GM18907 (cell line): ENCODE results near the gene BTN1A1.
"Not testable (repeated sequence)": the region's sequence is repeated elsewhere in the genome, so short reads cannot be mapped to it uniquely, and the experiment has no call there.

Source experiments
- ATAC-seq: cut with Tn5 transposase; IDR thresholded peaks from one replicate; pipeline ENCODE4 v1.9.1; 2021; ENCODE audit warnings: mild to moderate bottlenecking, moderate library complexity; ENCODE audit not compliant: unreplicated experiment

The BTN1A1 gene

DNA sequence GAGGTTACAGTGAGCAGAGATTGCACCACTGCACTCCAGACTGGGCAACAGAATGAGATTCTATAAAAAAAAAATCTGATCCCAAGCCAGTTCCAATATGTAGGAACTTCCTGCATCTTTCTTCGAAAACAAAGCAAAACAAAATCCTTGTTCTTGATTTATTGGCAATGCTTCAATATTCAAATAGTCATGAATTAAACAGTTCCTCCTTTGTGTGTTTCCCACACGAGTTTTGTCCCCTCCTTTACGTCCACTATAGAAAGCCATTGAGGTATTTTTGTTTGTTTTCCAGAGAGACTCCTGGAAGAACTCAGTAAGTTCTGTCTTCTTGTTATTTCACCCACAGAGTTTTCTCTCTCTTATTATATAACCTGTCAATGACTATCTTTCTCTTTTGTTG lies 7.6 kb downstream of the BTN1A1 start:
- no peak for ATAC-seq

DNA sequence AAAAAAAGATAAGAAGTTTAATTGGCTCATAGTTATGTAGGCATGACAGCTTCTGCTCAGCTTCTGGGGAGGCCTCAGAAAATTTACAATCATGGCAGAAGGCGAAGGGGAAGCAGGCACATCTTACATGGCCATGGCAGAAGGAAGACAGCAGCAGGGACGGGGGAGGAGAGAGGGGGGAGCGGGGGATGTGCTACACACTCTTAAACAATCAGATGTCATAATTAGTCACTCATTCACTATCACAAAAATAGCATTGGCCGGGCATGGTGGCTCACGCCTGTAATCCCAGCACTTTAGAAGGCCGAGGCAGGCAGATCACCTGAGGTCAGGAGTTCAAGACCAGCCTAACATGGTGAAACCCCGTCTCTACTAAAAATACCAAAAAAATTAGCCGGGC lies 10.9 kb downstream of the BTN1A1 start:
- not testable (repeated sequence) for ATAC-seq

DNA sequence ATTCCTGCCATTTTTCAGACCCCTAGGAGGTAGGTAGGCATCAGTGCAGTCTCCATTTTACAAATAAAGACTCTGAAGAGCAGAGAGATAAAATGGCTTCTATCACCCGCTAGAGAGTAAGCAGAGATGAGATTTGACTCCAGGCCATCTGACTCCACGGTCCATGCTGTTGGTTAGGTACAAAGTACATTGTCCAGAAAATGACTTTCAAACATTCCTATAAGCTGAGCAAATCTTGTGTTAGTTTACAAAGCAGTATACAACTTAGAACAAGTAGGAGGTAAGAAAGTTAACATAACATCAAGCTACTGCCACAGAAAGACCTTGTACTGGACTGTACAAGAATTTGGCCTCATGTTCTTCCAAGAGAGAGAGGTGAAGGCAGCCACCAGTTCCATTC lies 14.9 kb downstream of the BTN1A1 start:
- no peak for ATAC-seq

DNA sequence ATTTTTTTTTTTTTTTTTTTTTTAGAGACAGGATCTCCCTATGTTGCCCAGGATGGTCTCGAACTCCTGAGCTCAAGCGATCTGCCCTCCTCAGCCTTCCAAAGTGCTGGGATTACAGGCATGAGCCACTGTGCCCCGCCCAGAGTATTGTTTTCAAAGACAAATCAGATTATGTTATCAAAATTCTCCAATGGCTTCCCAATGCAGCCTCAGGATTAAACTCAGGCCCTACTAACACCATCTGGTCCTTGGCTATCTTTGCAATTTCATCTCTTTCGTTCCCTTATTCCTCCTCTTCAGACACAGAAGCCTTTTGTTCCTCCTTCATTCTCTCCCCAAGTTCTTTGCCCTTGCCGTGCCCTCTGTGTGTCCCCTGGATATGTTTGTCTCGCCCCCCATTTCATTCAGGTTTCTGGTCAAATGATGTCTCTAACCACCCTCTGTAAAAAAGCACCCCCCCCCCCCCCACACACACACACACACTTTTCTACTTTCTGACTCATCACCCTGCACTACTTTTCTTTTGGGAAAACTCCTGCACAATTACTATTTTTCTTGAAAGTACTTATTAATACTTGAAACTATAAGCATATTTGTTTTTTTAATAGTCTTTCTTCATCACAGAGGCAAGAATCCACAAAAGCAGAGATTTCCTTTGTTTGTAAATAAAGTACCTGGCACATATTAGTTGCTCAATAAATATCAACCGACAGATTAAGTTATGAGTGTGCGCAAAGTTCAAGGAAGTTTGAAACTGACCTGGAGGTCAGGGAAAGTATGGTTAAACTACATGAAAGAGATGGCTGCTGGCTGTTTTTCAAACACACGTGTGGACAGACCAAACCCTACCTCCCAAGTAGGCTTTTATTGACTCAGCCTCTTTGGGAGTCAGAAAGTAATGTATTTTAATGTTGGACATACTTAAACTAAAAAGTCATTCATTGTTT lies 16.7 kb downstream of the BTN1A1 start:
- ATAC-seq, result no peak

DNA sequence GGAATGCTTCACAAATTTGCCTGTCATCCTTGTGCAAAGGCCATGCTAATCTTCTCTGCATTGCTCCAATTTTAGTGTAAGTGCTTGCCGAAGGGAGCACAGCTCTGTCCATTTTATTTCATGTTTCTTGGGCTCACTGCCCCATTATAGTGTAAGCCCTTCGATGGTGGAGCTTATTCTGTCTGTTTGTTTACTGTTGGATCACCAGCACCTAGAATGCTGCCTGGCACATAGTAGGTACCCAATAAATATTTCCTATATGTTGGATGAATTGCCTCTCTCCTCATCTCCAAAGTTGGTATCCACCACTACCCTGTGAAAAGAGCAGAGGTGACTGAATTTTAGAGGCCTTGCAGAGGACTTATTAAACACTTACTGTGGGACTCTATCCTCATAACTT lies 19.3 kb downstream of the BTN1A1 start:
- ATAC-seq, result no peak

DNA sequence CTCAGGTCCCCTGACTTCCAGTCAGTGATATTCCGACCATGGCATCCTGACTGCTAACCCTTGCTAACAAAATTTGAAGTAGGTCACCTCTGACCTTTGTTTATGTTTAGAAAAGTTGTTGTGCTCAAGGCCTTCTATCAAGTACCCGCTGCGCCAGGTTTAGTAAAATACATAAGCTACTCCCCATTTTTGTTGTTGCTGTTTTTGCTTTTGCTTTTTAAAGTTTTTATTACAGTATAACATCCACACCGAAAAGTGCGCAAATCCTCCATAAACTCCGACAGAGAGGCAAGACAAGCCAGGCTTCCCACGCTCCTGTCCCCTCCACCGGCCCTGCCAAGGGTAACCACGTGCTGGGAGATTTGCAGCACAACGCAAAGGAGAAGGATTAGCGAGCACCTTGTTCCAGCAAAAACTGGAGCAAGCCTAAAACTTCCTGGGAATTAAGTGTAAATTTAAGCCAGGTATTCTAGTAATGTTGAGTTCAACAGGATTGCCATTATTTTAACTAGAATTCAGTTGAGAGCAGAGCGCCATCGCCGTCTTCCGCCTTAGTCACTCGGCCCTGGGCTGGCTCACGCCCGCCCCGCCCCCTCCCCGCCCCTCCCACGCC lies 20.2 kb downstream of the BTN1A1 start:
- ATAC-seq, result peak; percentile 39

DNA sequence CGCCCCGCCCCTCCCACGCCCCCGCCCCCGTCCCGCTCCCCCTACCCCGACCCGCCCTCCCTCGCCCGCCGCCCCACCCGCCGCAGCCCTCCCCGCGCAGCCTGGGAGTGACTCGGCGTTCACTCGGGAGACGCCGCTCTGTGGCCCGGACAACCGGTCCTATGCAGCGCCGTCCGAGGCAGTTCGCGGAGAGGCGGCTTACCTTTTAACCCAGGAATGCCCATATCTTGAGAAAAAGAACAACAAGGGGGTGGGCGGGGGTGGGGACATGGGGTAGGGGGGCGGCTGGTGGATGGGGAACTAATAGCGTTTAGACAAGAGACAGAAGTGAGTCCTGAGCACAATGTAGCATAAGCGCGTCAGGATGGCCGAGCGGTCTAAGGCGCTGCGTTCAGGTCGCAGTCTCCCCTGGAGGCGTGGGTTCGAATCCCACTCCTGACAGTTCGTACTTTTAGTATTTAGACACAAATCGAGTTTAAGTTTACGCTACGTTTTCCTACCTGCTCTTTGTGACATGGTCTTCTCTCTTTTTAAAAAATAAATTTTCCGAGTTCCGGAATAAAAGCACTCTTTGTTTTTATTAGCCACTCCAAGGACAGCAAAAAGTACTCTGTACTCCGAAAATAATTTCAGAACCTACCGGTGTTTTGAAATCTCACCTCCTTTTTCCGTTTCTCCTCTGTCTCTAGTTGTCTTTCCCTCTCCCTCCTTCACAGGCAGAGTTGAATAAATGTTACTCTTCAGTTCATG lies 20.9 kb downstream of the BTN1A1 start:
- ATAC-seq, result peak; percentile 66

DNA sequence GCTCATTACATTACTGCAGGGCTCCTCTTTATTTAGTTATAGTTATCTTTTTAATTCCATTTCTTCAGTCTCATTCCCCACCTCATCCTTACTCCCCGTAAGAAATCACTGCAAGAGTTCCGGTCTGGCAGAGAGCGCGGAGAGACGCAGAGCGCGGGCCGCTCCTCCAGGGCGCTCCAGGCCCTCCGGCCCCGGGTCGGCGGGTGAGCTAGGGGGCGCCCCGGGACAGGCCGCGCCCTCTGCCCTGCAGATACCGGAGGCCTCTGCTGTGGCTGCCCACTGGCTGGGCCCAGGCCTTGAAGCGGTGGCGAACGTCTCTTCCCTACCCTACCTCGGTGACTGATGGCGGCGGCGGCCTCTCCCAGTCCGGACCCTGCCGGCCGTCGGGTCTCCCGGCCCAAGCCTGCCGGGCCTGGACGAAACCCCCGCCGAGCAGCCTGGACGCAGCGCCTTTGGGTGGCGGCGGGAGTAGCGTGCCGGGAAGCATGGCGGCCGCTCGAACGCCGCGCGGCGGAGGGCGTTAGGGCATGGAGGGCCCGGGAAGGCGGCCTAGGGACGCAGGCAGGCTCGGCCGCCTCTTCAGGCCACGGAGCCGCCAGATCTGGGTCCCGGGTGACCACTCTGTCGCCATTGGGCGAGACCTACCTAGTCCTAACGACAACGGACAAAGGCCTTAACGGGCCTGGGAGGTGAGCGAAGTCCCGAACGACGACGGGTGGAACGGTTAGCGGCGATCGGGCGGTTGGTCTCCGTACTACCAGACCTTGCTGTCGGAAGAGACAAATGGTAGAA lies 21.7 kb downstream of the BTN1A1 start:
- peak; percentile 82 for ATAC-seq

DNA sequence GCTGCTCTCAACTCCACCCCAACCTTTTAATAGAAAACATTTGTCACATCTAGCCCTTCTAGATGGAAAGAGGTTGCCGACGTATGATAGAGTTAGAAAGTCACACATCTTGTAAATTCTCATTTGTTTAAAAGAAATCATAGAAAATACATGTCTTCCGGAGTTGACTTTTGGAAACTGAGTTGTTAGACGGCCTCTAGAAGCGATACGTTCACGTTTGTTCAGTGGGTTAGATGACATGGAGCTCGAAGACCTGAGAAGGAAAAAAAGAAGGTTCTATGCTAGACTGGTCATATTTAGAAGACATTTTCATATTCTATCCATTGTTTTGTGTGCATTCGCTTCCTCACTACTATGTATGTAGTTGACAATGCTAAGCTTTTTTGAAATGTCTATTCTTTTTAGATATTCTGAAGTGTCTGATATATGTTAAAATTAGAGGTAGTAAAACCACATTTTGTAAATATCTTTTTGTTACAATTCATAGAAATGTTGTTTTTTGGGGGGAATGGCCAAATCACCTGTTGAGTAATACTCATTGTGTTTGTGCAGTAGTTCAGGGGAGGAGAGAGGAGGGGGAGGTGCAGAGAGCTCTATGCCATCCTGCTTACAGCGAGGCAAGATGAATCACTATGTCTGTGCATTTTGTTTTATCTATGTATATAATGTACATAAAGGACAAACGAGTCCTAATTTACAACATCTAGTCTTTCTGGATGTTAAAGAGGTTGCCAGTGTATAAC lies 22.6 kb downstream of the BTN1A1 start:
- not testable (repeated sequence) for ATAC-seq

DNA sequence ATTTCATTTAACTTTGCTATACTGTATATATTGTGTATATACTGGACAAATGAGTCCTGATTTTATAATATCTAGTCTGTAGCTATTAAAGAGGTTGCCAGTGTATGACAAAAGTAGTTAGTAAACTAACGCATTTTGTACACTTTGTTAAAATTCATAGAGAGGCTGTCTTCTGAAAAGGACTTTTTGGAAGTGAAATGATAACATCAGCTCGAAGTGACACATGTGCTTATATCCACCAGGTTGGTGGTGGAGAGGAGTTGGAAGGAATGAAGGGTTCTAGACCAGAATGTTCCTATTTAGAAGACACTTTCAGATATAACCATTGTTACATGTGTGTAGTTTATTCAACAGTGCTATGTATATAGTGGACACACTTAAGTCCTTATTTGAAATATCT lies 24.2 kb downstream of the BTN1A1 start:
- not testable (repeated sequence) for ATAC-seq

DNA sequence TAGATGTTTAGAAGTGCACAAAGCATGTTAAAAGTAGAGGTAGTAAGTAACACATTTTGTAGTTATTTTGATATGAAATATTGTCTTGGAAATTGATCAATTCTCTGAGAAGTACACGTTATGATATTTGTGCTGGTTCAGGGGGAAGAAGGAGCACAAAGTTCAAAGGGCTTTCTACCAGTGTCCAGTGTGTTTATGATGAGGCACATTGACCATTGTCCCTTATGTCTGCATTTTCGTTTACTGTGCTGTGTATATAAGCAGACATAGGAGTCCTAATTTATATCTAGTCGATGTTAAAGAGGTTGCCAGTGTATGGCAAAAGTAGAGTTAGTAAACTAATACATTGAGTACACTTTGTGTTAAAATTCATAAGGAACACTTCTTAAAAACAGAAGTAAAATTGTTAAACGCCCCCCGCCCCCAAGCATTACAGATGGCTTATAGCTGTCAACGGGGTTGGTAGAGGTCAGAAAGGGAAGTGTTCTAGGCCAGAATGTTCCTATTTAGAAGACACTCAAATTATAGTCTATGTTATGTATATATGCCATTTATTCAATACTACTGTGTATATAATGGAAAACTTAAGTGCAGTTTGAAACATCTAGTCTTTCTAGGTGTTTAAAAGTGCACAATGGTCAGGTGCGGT lies 24.7 kb downstream of the BTN1A1 start:
- no peak for ATAC-seq

DNA sequence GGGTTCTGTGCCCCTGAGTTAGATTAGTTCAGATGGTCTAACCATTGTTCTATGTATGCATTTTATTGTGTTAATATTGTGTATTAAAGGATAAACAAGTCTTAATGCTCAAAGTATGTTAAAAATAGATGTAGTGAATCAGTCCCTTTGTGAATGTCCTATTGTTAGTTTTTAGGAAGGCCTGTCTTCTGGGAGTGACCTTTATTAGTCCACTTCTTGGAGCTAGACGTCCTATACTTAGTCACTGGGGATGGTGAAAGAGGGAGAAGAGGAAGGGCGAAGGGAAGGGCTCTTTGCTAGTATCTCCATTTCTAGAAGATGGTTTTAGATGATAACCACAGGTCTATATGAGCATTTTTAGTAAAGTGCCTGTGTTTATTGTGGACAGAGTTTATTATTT lies 25.7 kb downstream of the BTN1A1 start:
- ATAC-seq, result no peak

DNA sequence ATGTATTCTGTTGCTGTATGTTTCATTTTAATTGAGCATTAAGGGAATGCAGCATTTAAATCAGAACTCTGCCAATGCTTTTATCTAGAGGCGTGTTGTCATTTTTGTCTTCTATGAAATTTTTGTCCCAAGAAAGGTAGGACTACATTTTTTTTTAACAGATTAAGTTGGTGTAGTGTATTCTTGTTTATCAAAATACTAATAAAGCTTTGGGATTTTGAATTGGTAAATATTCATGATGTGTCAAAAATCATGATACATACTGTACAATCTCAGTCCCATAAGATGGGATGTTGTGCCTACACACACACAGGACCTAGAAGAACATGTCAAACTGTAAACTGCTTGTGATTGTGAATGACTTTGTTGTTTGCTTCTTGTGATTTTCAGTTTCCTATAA lies 26.8 kb downstream of the BTN1A1 start:
- ATAC-seq, result no peak

DNA sequence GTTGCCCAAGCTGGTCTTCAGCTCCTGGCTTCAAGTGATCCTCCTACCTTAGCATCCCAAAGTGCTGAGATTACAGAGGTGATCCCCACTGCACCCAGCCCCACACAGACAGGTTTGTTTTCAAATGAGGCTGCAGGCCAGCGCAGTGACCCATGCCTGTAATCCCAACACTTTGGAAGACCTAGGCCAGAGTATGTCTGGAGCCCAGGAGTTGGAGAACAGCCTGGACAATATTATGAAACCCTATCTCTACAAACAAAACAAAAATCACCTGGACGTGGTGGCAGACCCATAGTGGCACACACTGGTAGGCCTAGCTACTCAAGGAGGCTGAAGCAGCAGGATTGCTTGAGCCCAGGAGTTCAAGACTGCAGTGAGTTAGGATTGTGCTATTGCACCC lies 30.1 kb downstream of the BTN1A1 start:
- ATAC-seq, result no peak

DNA sequence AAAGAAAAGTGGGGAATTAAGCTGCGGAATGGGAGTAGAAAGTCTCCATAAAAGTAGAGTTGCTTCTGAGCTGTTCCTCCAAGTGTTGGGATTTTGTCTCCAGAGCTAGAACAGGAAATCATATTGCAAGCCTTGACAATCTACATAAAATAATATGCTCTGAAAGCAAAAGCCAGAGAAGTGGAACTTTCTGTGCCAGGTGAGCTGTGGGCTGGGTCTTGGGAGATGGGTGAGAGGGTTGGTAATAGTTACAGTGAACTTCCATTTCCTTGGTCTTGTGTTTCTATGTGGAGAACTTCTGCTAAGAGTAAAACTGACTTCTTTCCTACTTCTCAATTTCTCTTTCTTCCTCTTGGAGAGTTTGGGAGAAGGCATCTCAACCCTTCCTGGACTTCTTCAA lies 31.8 kb downstream of the BTN1A1 start:
- no peak for ATAC-seq

DNA sequence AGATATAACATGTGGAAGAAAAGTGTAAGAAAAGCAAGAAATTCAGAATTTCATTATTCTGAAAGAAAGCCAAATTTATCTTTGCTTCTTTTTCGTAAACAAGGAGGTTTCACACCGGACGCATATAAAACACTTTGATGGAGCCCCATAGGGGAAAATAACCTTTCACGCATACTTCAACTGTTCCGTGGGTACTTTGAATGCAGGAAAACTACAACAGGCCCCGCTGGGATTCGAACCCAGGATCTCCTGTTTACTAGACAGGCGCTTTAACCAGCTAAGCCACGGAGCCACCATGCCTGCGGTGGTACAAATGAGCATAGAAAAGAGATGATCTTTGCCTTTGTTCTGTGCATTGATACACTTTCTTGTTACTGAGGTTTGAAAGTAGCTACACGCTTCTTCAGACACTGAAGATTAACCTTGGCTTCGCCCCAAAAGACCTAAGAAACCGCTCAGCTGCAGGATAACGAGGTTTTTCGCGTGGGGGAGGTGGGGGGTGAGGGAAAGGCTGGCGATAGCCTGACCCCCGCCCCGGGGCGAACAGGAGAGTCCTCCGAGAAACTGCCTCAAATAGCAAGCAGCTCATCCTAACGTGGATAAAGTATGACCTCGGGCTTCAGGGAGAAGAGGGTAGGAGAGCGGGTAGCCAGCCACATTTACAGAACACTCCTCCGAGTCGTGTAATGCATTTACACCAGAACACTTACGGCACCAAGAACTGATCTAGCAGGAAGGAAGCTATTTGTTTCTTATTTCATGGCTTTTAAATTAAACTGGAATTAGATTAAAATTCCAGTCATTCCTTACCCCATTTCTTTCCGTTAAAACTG lies 32.8 kb downstream of the BTN1A1 start:
- peak; percentile 35 for ATAC-seq

DNA sequence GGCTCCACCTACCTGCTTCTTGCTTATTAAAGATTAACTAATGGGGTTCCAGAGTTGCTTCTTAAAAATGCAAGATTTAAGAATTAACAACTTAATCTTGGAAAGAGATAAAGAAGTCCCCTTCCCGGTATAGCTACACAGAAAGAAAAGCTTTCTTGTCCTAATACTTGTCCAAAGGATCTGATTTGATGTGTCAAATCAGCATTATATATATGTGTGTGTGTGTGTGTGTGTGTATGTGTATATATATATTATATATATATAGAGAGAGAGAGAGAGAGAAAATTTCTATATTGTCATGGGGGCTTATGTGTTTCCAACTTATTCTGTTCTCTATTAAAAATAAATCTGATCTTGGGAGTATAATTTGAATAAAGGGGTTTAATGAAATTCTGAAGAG lies 33.4 kb downstream of the BTN1A1 start:
- ATAC-seq, result no peak

DNA sequence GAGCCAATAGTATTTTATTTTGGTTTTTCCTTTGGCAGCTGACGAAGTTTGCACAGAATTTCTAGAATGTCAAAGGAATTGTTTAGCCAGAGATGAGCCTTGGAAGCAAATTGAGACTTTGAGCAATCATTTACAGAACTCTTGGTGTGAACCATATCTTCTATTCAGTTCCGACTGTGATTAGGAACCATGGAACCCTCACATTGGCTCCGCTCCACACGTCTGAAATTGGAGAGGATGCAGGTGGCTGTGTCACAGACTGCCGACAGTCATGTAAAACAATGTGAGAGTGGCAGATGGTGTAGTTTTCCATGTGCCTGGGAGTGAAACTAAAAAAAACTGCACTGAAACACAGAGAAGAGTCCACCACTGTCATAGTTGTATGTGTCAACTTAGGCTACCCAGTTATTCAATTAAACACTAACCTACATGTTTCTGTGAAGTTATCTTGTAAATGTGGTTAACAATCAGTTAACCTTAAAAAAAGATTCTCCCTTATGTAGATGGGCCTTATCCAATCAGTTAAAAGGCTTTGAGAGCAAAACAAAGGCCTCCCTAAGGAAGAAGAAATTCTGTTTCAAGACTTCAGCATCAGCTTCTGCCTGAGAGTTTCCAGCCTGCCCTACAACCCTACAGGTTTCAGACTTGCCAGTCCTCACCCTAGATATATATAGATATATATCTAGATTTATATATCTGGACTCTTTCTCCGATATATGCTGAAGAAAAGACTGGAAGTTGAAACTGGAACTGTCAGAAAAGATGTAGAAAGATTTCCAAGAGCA lies 34.8 kb downstream of the BTN1A1 start:
- ATAC-seq, result no peak
